ENCODE measurements around the gene RTF2.
"Not testable (repeated sequence)": the region's sequence is repeated elsewhere in the genome, so short reads cannot be mapped to it uniquely, and the experiment has no call there.

The RTF2 gene

GRCh38 chr20:56554869-56555268 lies 86.4 kb downstream of the RTF2 start:
- peak; percentile 95 for DNase-seq (ENCODE audit: low read depth)
- Histone ChIP-seq H3K9ac (ENCODE audit: low read length) (no peak overlapping the region), H3K27me3 (replicated peaks; ENCODE audit: control insufficient read depth, insufficient read depth, low read length) (peaks cover 20% of the 10 kb centered on the region), H3K4me1 (ENCODE audit: control insufficient read depth, insufficient read depth, low read length) (peaks cover 8% of the 10 kb centered on the region), H3K36me3 (ENCODE audit: control insufficient read depth, insufficient read depth, low read length, severe bottlenecking) (no peaks in the 10 kb centered on the region), H3K9me3 (ENCODE audit: control insufficient read depth, low read length) (no peaks in the 10 kb centered on the region), H3K4me3 (ENCODE audit: low read length) (no peak overlapping the region)

GRCh38 chr20:56558968-56559367 lies 90.5 kb downstream of the RTF2 start:
- H3K4me3 ChIP-seq (ENCODE audit: low read length): no peak overlapping the region
- no peak for DNase-seq (ENCODE audit: low read depth)
- H3K27me3 ChIP-seq (replicated peaks; ENCODE audit: control insufficient read depth, insufficient read depth, low read length): peaks cover 24% of the 10 kb centered on the region
- H3K36me3 ChIP-seq (ENCODE audit: control insufficient read depth, insufficient read depth, low read length, severe bottlenecking): no peaks in the 10 kb centered on the region
- H3K4me1 ChIP-seq (ENCODE audit: control insufficient read depth, insufficient read depth, low read length): peaks cover 8% of the 10 kb centered on the region
- no peak overlapping the region for H3K9ac ChIP-seq (ENCODE audit: low read length)
- no peaks in the 10 kb centered on the region for H3K9me3 ChIP-seq (ENCODE audit: control insufficient read depth, low read length)

GRCh38 chr20:56564526-56564925 lies 96.1 kb downstream of the RTF2 start:
- not testable (repeated sequence) for H3K9me3 ChIP-seq (ENCODE audit: control insufficient read depth, low read length); H3K9ac ChIP-seq (ENCODE audit: low read length); H3K4me3 ChIP-seq (ENCODE audit: low read length); H3K4me1 ChIP-seq (ENCODE audit: control insufficient read depth, insufficient read depth, low read length); DNase-seq (ENCODE audit: low read depth); H3K36me3 ChIP-seq (ENCODE audit: control insufficient read depth, insufficient read depth, low read length, severe bottlenecking)
- H3K27me3 ChIP-seq (replicated peaks; ENCODE audit: control insufficient read depth, insufficient read depth, low read length): peaks cover 13% of the 10 kb centered on the region

- no peak for DNase-seq (ENCODE audit: low read depth)
- Histone ChIP-seq H3K9me3 (ENCODE audit: control insufficient read depth, low read length) (no peaks in the 10 kb centered on the region), H3K9ac (ENCODE audit: low read length) (no peak overlapping the region), H3K4me3 (ENCODE audit: low read length) (no peak overlapping the region), H3K4me1 (ENCODE audit: control insufficient read depth, insufficient read depth, low read length) (no peaks in the 10 kb centered on the region), H3K36me3 (ENCODE audit: control insufficient read depth, insufficient read depth, low read length, severe bottlenecking) (no peaks in the 10 kb centered on the region), H3K27me3 (replicated peaks; ENCODE audit: control insufficient read depth, insufficient read depth, low read length) (peaks cover 5% of the 10 kb centered on the region)
Measured at GRCh38 chr20:56565511-56565910, 97.1 kb downstream of the RTF2 start.

GRCh38 chr20:56566621-56567020 lies 98.2 kb downstream of the RTF2 start:
- H3K27me3 ChIP-seq (replicated peaks; ENCODE audit: control insufficient read depth, insufficient read depth, low read length): peaks cover 6% of the 10 kb centered on the region
- H3K36me3 ChIP-seq (ENCODE audit: control insufficient read depth, insufficient read depth, low read length, severe bottlenecking): no peaks in the 10 kb centered on the region
- DNase-seq (ENCODE audit: low read depth): no peak
- H3K9me3 ChIP-seq (ENCODE audit: control insufficient read depth, low read length): peaks cover 4% of the 10 kb centered on the region
- H3K4me1 ChIP-seq (ENCODE audit: control insufficient read depth, insufficient read depth, low read length): no peaks in the 10 kb centered on the region
- H3K9ac ChIP-seq (ENCODE audit: low read length): no peak overlapping the region
- no peak overlapping the region for H3K4me3 ChIP-seq (ENCODE audit: low read length)

Data from adipocyte (in vitro differentiated cells).